DOHH2 (cell line): ENCODE data around the gene ITPKC.

Experiments
- CTCF ChIP-seq: fragments of 200-600 bp; sonication (generic); IDR thresholded peaks from one replicate; pipeline ENCODE4 v1.5.1; 2014; ENCODE audit warnings: antibody characterized with exemption, mild to moderate bottlenecking, low read depth, low read length; ENCODE audit not compliant: poor library complexity, severe bottlenecking
- EZH2phosphoT487 ChIP-seq: fragments of 200-600 bp; sonication (generic); IDR thresholded peaks from 2 replicates; pipeline ENCODE4 v1.6.1; 2017; ENCODE audit warnings: borderline replicate concordance, mild to moderate bottlenecking, antibody characterized with exemption, low read length, moderate library complexity, mixed read lengths

DNA sequence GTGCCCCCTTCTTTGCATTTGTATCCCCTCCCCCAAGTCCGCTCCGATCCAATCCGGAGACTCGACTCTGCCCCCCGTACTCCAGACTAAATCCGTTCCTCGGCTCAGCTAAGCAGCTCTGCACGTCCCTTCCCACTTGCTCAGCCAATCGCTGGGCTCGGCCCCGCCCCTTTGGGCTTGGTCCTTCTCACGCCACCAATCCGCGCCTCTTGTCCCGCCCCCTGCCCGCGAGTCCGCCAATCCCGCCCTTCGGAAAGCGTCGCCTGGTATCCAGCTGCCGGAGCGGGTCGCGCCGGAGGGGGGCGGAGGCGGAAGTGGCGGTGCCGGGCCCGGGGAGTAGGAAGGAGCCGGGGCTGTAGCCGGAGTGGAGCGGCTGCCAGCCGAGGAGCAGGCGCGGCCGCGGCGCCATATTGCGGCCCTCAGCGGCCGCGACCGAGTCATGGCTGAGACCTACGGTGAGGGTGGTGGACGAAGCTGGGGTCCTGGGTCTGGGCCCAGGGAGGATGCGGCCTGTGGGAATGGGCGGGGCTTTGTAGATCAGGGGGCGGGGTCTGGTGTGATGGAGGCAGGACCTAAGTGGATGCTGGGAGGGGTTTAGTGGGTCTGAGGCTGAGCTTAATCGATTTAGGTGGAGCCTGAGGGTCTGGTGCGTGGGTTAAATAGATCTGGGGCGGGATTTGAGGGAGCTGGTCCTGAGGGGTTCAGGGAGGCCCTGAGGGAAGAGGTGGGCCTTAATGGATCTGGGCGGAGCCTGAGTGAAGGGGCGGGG, 61.2 kb downstream of the ITPKC start, which contains the start of gene RAB4B:
- TF ChIP-seq CTCF: no peak
- TF ChIP-seq EZH2phosphoT487: no peak
